Spleen (tissue), 11 donors: ENCODE measurements around the gene TSKS. TPM values are rescaled to one million over a fixed set of nuclear protein-coding genes. Genes with fewer than 3 reads are reported as not detected.

Experiments used
- DNase-seq: peaks from one replicate; pipeline ENCODE4 v3.0.0-alpha.2; 2020
- H3K27ac ChIP-seq, 8 donors: fragments of 200-600 bp; sonication (generic) in 7 of 8; 1 replicate in 4 of 8; 2 replicates in 4 of 8; pipeline versions ENCODE4 v1.5.0 to v1.8.0; 2016 to 2021; ENCODE audit warnings: inconsistent platforms in 4 of 8, mild to moderate bottlenecking in 4 of 8, moderate library complexity in 1 of 8
- H3K27me3 ChIP-seq, 7 donors: fragments of 200-600 bp; sonication (generic) in 6 of 7; replicated peaks in 1 of 7; 1 replicate in 4 of 7; 2 replicates in 3 of 7; pipeline versions ENCODE4 v1.5.0 to v1.8.0; 2016 to 2021; ENCODE audit warnings: inconsistent platforms in 3 of 7, mild to moderate bottlenecking in 1 of 7
- H3K36me3 ChIP-seq, 6 donors: fragments of 200-600 bp; sonication (generic) in 5 of 6; 1 replicate in 4 of 6; 2 replicates in 2 of 6; pipeline versions ENCODE4 v1.5.0 to v1.8.0; 2016 to 2021; ENCODE audit warnings: inconsistent platforms in 2 of 6
- H3K4me1 ChIP-seq, 6 donors: fragments of 200-600 bp; sonication (generic) in 5 of 6; 1 replicate in 3 of 6; 2 replicates in 3 of 6; pipeline versions ENCODE4 v1.5.0 to v1.8.0; 2016 to 2021; ENCODE audit warnings: inconsistent platforms in 3 of 6
- H3K4me3 ChIP-seq, 8 donors: fragments of 200-600 bp; sonication (generic) in 7 of 8; 1 replicate in 4 of 8; 2 replicates in 4 of 8; pipeline versions ENCODE4 v1.5.0 to v1.8.0; 2016 to 2021; ENCODE audit warnings: inconsistent platforms in 4 of 8, mild to moderate bottlenecking in 4 of 8, moderate library complexity in 2 of 8
- H3K9me3 ChIP-seq, 8 donors: fragments of 200-600 bp; sonication (generic) in 7 of 8; 1 replicate in 4 of 8; 2 replicates in 4 of 8; pipeline versions ENCODE4 v1.5.0 to v1.8.0; 2016 to 2021; ENCODE audit warnings: inconsistent platforms in 4 of 8
- POLR2A ChIP-seq, 3 donors: fragments of 450-650 bp; IDR thresholded peaks; one replicate each; pipeline ENCODE4 v1.5.1; 2017; ENCODE audit warnings: antibody characterized with exemption in 3 of 3, mild to moderate bottlenecking in 1 of 3
- POLR2AphosphoS5 ChIP-seq, 3 donors: sonication (generic); formaldehyde crosslinking; IDR thresholded peaks; one replicate each; pipeline ENCODE4 v1.5.1; 2017; ENCODE audit warnings: antibody characterized with exemption in 3 of 3
- WGBS, 5 donors: extraction: QIAGEN DNeasy Blood & Tissue Kit in 3 of 5; methylation state at CpG; one replicate each; pipeline versions ENCODE4 v1.1.5 to v1.1.7; 2013 to 2018; 5-methylcytosine and 5-hydroxymethylcytosine counted together
- intact Hi-C: fragments of 100-400 bp; cut with DNase I; formaldehyde crosslinking; loops from one replicate; pipeline ENCODE4 v1.15.0; 2023; ENCODE audit warnings: low total_unique reads
- polyA plus RNA-seq, 3 donors: library from polyadenylated mRNA; stranded (reverse); fragments of 200-250 nt; gene quantifications; one replicate each; pipeline ENCODE4 v1.2.1, GENCODE V29; 2013
- total RNA-seq, 7 donors: library from RNA; depleted of rRNA in 3 of 7; stranded (reverse); fragments of >200 nt in 3 of 7; fragmentation: NEBNext Ultra II Directional in 4 of 7; extraction: Animal tissue kit (Norgen Biotek cat#: 25700) in 4 of 7; gene quantifications; one replicate each; pipeline versions ENCODE4 v1.1.0 to v1.2.1, GENCODE V29; 2016 to 2021
- TF ChIP-seq, protein P1 (sequence below), 11 experiments: fragments of 200-600 bp in 7 of 11; fragments of 450-650 bp in 4 of 11; sonication (generic) in 4 of 11; IDR thresholded peaks in 8 of 11; conservative IDR thresholded peaks in 3 of 11; 1 replicate in 7 of 11; 2 replicates in 4 of 11; pipeline versions ENCODE4 v1.4.0 to v1.8.0; 2016 to 2021; ENCODE audit warnings: antibody characterized with exemption in 11 of 11, inconsistent platforms in 4 of 11, mild to moderate bottlenecking in 1 of 11
- donor health status: healthy with polysubstance abuse.
- donor health status: DM: no; HTN: no; CAD: no; lungs with moderate emphysema.
- donor health status: DM: no; HTN: no; CAD: no.
- donor health status: Bipolar disorder and iron deficiency.
- donor health status: healthy.
- donor health status: DM: no; HTN: no; CAD: no.
- donor health status: DM: yes; HTN: yes; CAD: no.

The TSKS gene
- total and polyA plus RNA-seq, 10 donors = 0.26 to 2.1 (median 0.88) TPM; not detected in 4

DNA sequence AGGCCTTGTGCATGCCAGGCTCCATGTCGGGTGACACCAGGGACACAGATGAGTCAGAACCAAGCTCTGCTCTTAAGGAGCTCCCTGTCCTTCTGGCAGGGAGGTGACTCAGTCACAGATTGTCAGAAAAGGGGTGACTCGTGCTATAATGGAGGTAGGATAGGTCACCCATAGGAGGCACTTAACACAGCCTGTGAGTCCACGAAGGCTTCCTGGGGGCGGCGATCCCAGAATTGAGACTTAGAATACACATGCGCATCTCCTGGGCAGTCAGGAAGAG lies 30.4 kb upstream of the TSKS start:
- Histone ChIP-seq H3K27me3 (no peaks in the 10 kb centered on the region), H3K9me3 (no peaks in the 10 kb centered on the region), H3K36me3 (peaks cover 25 to 100% (median 91%) of the 10 kb centered on the region in 6 donors), H3K27ac (peak overlapping the region in 1 of 8 donors; percentile 21), H3K4me3 (no peak overlapping the region), H3K4me1 (peaks cover 0 to 35% (median 12%) of the 10 kb centered on the region in 6 donors)
- DNase-seq = no peak
- intact Hi-C loops = no loop called here
- 88 to 96% (median 95%) methylated on average over 6 of the region's 6 CpGs for WGBS, 5 donors
- TF ChIP-seq POLR2A (IDR thresholded peaks at IDR 0.05) = no peak
- TF ChIP-seq POLR2AphosphoS5 (IDR thresholded peaks at IDR 0.05) = peak in 1 of 3 donors; percentile 0

DNA sequence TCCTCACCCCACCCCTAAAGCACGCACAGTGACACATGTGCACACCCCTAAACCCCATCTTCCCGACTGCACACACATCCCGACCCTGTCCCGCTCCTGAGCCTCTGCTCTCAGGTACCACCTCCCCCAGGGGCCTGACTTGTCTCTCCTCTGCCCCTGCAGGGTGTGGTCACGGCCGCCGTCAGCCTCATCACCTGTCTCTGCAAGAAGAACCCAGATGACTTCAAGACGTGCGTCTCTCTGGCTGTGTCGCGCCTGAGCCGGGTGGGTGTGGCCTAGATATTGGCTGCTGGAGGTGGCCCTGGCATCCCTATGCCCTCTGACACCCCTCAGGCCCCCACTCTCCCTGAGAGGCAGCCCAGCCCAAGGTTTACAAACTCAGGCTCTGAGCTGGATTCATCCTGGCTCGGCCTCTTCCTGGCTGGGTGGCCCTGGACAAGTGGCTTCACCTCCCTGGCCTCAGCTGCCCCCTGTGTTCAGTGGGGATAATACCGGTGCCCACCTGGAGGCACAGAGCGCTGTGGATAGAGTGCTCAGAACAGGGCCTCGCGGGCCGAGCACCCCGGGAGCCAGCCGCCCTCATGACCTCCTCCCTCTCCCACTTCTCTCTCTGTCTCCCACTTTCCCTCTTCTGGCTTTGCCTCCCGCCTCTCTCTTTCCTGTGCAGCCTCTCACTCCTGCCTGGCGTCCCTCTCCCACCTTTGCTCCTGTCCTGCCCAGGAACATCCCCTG lies 29.9 kb upstream of the TSKS start:
- Histone ChIP-seq H3K4me1 (peaks cover 0 to 40% (median 12%) of the 10 kb centered on the region in 6 donors), H3K36me3 (peaks cover 25 to 100% (median 88%) of the 10 kb centered on the region in 6 donors), H3K9me3 (no peaks in the 10 kb centered on the region), H3K27ac (peak overlapping the region in 2 of 8 donors; percentile 65), H3K27me3 (no peaks in the 10 kb centered on the region), H3K4me3 (no peak overlapping the region)
- no peak for DNase-seq
- WGBS, 5 donors = 92 to 97% (median 94%) methylated on average over 21 to 22 of the region's 22 CpGs
- TF ChIP-seq POLR2AphosphoS5 (IDR thresholded peaks at IDR 0.05) = peak in 1 of 3 donors; percentile 28
- TF ChIP-seq, protein P1, sequence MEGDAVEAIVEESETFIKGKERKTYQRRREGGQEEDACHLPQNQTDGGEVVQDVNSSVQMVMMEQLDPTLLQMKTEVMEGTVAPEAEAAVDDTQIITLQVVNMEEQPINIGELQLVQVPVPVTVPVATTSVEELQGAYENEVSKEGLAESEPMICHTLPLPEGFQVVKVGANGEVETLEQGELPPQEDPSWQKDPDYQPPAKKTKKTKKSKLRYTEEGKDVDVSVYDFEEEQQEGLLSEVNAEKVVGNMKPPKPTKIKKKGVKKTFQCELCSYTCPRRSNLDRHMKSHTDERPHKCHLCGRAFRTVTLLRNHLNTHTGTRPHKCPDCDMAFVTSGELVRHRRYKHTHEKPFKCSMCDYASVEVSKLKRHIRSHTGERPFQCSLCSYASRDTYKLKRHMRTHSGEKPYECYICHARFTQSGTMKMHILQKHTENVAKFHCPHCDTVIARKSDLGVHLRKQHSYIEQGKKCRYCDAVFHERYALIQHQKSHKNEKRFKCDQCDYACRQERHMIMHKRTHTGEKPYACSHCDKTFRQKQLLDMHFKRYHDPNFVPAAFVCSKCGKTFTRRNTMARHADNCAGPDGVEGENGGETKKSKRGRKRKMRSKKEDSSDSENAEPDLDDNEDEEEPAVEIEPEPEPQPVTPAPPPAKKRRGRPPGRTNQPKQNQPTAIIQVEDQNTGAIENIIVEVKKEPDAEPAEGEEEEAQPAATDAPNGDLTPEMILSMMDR (IDR thresholded peaks at IDR 0.05 in 8 of 11, conservative IDR thresholded peaks at IDR 0.05 in 3 of 11) = no peak
- intact Hi-C loops = no loop called here

DNA sequence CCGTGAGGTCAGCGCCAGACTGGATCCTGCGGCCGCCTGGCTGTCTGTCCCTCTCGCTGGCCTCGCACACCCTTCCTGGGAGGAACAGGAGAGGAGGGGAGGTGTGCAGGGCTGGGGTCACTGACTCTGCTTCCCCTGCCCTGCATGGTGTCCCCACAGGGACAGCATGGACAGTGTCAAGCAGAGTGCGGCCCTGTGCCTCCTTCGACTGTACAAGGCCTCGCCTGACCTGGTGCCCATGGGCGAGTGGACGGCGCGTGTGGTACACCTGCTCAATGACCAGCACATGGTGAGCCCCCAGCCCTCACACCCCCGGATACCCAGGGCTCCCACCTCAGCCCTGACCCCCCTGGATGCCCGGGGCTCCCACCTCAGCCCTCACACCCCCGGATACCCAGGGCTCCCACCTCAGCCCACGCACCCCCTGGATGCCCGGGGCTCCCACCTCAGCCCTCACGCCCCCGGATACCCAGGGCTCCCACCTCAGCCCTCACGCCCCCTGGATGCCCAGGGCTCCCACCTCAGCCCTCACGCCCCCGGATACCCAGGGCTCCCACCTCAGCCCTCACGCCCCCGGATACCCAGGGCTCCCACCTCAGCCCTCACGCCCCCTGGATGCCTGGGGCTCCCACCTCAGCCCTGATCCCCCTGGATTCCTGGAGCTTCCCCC lies 28.8 kb upstream of the TSKS start:
- DNase-seq = no peak
- intact Hi-C loops = no loop called here
- peaks cover 22 to 100% (median 81%) of the 10 kb centered on the region in 6 donors for H3K36me3 ChIP-seq
- peak in 2 of 3 donors; percentile 9 to 34 for TF ChIP-seq POLR2AphosphoS5 (IDR thresholded peaks at IDR 0.05)
- TF ChIP-seq POLR2A (IDR thresholded peaks at IDR 0.05) = no peak
- TF ChIP-seq, protein P1 (IDR thresholded peaks at IDR 0.05 in 8 of 11, conservative IDR thresholded peaks at IDR 0.05 in 3 of 11) = no peak
- peaks cover 0 to 51% (median 13%) of the 10 kb centered on the region in 6 donors for H3K4me1 ChIP-seq
- H3K27me3 ChIP-seq = no peaks in the 10 kb centered on the region
- H3K4me3 ChIP-seq = no peak overlapping the region
- peak overlapping the region in 5 of 8 donors; percentile 59 to 71 (median 65) for H3K27ac ChIP-seq
- no peaks in the 10 kb centered on the region for H3K9me3 ChIP-seq
- WGBS, 5 donors = 88 to 98% (median 95%) methylated on average over 10 to 26 of the region's 26 CpGs

DNA sequence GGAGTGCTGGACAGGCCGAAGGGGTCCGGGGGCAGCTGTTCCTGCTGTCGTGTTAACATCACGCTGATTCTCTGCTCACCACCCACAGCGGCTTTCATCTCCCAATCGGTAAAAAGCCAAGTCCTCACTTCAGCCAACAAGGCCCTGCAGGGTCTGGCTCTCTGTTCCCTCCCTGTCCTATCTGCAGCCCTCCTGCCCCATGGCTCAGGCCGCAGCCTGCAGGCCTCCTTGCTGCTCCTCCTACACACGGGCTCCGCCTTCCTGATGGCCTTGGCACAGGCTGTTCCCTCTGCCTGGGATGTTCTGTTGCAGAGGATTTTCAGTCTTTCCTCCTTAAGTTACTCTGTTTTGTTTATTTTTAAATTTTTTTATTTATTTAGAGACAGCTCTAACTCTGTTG lies 27.8 kb upstream of the TSKS start:
- no peaks in the 10 kb centered on the region for H3K27me3 ChIP-seq
- peaks cover 15 to 100% (median 75%) of the 10 kb centered on the region in 6 donors for H3K36me3 ChIP-seq

More for the DNA sequence above, 27.8 kb upstream of the TSKS start:
- TF ChIP-seq POLR2AphosphoS5 (IDR thresholded peaks at IDR 0.05) = peak; percentile 62 to 80 (median 79)
- TF ChIP-seq, protein P1 (IDR thresholded peaks at IDR 0.05 in 8 of 11, conservative IDR thresholded peaks at IDR 0.05 in 3 of 11) = no peak
- intact Hi-C loops = no loop called here
- WGBS, 5 donors = 64 to 72% (median 70%) methylated on average over 9 of the region's 9 CpGs
- no peak overlapping the region for H3K4me3 ChIP-seq
- peaks cover 0 to 61% (median 18%) of the 10 kb centered on the region in 6 donors for H3K4me1 ChIP-seq
- H3K27ac ChIP-seq = peak overlapping the region in 5 of 8 donors; percentile 59 to 74 (median 65)
- DNase-seq = no peak
- no peaks in the 10 kb centered on the region for H3K9me3 ChIP-seq
